Measurements from ENCODE around the gene AJM1.
A peak's percentile ranks its signal among the peaks of the same experiment; 100 is the strongest.
"Not testable (repeated sequence)": the region's sequence is repeated elsewhere in the genome, so short reads cannot be mapped to it uniquely, and the experiment has no call there.

The AJM1 gene

DNA sequence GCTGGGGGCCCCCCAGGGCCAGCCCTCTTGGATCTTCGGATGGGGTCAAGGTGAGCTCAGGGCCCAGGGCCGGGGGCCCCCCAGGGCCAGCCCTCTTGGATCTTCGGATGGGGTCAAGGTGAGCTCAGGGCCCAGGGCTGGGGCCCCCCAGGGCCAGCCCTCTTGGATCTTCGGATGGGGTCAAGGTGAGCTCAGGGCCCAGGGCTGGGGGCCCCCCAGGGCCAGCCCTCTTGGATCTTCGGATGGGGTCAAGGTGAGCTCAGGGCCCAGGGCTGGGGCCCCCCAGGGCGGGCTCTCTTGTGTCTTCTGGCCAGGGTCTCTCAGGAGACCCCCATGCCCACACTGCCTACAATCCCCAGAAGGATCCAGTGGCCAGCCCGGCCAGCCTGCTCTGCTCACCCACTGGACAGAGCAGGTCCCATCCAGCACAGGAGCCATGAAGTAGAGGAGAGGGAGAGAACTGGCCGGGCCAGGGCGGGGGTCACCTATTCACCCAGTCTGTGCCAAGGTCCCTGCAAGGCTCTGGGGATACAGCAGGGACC lies 39.2 kb upstream of the AJM1 start:
- Histone ChIP-seq H3K4me1 (ENCODE audit: control insufficient read depth, insufficient read depth, low read length) (peaks cover 34% of the 10 kb centered on the region), H3K27me3 (ENCODE audit: control insufficient read depth, insufficient read depth, low read length) (peaks cover 18% of the 10 kb centered on the region)
- not testable (repeated sequence) for H3K4me3 ChIP-seq (ENCODE audit: low read length); H3K9ac ChIP-seq (ENCODE audit: low read length); H3K9me3 ChIP-seq (ENCODE audit: control insufficient read depth, low read length); H3K36me3 ChIP-seq (ENCODE audit: control insufficient read depth, insufficient read depth, low read length)

DNA sequence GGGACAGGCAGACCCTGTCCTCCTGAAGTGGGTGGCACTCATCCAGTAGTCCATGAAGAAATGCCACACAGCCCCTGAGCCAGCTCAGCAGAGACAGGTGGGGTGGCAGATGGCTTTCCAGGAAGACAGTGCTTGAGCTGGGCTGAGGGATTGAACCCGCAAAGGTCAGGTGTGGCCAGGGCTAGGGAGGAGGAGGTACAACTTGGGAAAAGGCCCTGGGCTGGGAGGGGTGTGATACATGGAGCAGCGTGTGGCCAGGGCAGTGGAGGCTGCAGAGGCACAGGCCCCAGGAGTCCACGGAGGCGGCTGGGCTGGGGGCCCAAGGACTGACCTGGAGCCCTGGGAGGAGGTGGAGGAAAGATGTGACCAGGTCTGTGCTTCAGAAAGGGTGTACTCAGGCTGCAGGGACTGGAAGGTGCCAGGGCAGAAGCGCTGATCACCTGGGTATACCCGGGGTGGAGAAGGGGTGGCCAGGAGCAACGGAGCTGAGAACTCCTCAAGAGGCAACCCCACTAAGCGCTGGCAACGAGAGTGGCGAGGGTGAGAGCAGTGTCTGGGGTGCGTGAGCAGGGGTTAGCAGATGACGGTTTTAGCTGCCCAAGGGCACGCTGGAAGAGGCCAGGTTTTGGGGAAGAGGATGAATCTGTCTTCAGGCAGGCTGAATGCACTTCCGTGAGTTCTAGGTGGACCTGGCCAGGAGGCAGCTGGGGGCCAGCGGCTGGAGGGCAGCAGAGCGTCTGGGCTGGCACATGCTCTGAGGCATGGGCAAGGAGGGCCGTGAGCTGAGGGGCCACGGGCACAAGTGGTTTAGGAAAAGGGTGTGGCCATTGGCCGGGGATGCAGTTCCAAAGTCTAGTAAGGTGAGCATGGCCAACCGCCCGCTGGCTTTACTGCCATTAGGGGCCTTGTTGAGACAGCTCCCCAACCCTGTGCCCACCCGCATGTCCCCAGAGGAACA lies 38.4 kb upstream of the AJM1 start:
- Histone ChIP-seq H3K36me3 (ENCODE audit: control insufficient read depth, insufficient read depth, low read length) (no peaks in the 10 kb centered on the region), H3K27me3 (ENCODE audit: control insufficient read depth, insufficient read depth, low read length) (peaks cover 13% of the 10 kb centered on the region), H3K4me3 (ENCODE audit: low read length) (no peak overlapping the region), H3K9ac (ENCODE audit: low read length) (no peak overlapping the region), H3K4me1 (ENCODE audit: control insufficient read depth, insufficient read depth, low read length) (peaks cover 27% of the 10 kb centered on the region), H3K9me3 (ENCODE audit: control insufficient read depth, low read length) (no peaks in the 10 kb centered on the region)

- Histone ChIP-seq H3K9me3 (ENCODE audit: control insufficient read depth, low read length) (no peaks in the 10 kb centered on the region), H3K4me1 (ENCODE audit: control insufficient read depth, insufficient read depth, low read length) (peaks cover 19% of the 10 kb centered on the region), H3K36me3 (ENCODE audit: control insufficient read depth, insufficient read depth, low read length) (no peaks in the 10 kb centered on the region), H3K4me3 (ENCODE audit: low read length) (no peak overlapping the region), H3K9ac (ENCODE audit: low read length) (no peak overlapping the region), H3K27me3 (ENCODE audit: control insufficient read depth, insufficient read depth, low read length) (peaks cover 6% of the 10 kb centered on the region)
Observed at GRCh38 chr9:136804509-136805206, 37.6 kb upstream of the AJM1 start.

GRCh38 chr9:136805207-136805740 lies 37.0 kb upstream of the AJM1 start:
- H3K36me3 ChIP-seq (ENCODE audit: control insufficient read depth, insufficient read depth, low read length), result no peaks in the 10 kb centered on the region
- H3K9ac ChIP-seq (ENCODE audit: low read length), result no peak overlapping the region
- H3K4me3 ChIP-seq (ENCODE audit: low read length), result no peak overlapping the region
- H3K9me3 ChIP-seq (ENCODE audit: control insufficient read depth, low read length), result no peaks in the 10 kb centered on the region
- H3K4me1 ChIP-seq (ENCODE audit: control insufficient read depth, insufficient read depth, low read length), result peaks cover 19% of the 10 kb centered on the region
- peaks cover 6% of the 10 kb centered on the region for H3K27me3 ChIP-seq (ENCODE audit: control insufficient read depth, insufficient read depth, low read length)

- Histone ChIP-seq H3K4me1 (ENCODE audit: control insufficient read depth, insufficient read depth, low read length) (peaks cover 11% of the 10 kb centered on the region), H3K9ac (ENCODE audit: low read length) (peak overlapping the region; percentile 71), H3K4me3 (ENCODE audit: low read length) (no peak overlapping the region), H3K27me3 (ENCODE audit: control insufficient read depth, insufficient read depth, low read length) (peaks cover 2% of the 10 kb centered on the region), H3K36me3 (ENCODE audit: control insufficient read depth, insufficient read depth, low read length) (no peaks in the 10 kb centered on the region), H3K9me3 (ENCODE audit: control insufficient read depth, low read length) (no peaks in the 10 kb centered on the region)
Observed at GRCh38 chr9:136806067-136806466, 36.2 kb upstream of the AJM1 start.

DNA sequence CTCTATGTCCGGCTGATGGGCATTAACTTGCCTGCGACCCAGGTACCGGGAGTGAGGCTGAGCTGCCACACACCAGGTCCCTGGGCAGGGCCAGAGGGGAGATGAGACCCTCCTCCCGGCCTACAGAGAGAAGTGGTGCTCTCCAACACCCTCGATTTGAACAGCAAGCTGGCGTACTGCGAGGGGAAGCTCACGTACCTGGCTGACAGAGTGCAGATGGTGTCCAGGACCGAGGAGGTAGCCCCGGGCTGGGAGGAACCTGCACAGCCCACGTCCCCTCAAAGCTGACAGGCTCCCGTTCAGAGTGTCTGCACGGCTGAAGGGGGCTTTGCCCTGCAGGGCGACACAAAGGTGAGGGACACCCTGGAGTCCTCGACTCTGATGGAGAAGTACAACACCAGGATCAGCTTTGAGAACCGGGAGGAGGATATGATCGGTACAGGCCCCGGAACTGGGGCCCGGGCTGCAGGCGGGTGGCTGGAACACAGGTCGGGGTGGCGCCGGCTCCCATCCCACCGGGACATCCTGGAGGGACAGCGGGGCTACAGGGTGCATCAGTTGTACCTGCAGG lies 35.6 kb upstream of the AJM1 start:
- Histone ChIP-seq H3K4me1 (ENCODE audit: control insufficient read depth, insufficient read depth, low read length) (peaks cover 11% of the 10 kb centered on the region), H3K9me3 (ENCODE audit: control insufficient read depth, low read length) (no peaks in the 10 kb centered on the region), H3K36me3 (ENCODE audit: control insufficient read depth, insufficient read depth, low read length) (no peaks in the 10 kb centered on the region), H3K9ac (ENCODE audit: low read length) (peak overlapping the region; percentile 71), H3K4me3 (ENCODE audit: low read length) (no peak overlapping the region), H3K27me3 (ENCODE audit: control insufficient read depth, insufficient read depth, low read length) (peaks cover 2% of the 10 kb centered on the region)

DNA sequence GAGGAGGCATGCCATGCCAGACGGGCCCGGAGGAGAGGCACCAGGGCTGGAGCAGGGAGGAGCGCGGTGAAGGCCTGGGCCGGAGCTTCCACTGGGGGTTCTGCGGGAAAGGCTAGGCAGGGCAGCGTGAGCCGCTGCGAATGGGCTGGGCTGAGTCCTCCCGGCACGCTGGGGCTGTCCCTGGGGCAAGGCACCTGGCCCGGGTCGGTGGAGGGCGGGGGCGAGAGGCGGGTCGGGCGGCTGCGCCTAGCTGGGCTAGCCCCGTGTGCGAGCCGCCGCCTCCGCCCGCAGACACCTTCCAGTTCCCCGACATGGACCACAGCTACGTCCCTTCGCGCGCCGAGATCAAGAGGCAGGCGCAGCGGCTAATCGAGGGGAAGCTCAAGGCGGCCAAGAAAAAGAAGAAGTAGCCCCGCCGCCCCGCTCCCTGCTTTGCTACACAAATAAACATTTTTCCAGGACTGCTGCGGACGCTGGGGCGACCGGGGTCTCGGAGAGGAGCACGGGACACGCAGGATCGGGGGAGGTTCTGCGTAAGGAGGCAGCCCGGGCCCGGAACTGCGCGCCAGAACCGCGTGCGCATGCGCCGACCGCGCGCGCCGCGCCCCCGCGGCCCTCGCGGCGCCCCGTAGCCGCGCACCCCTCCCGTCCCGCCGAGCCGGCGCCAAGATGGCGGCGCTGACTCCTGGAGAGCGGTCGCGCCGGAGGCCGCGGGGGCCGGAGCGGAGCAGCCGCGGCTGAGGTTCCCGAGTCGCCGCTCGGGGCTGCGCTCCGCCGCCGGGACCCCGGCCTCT lies 34.8 kb upstream of the AJM1 start, which contains the start of gene RABL6:
Gene RABL6, plus strand, starts transcription at position 668 of the 794 bp plus-strand sequence. CDS start 249 bp downstream, outside the sequence.
- no peaks in the 10 kb centered on the region for H3K9me3 ChIP-seq (ENCODE audit: control insufficient read depth, low read length)
- H3K4me3 ChIP-seq (ENCODE audit: low read length), result peak within 1 kb of the TSS; percentile 34
- H3K27me3 ChIP-seq (ENCODE audit: control insufficient read depth, insufficient read depth, low read length), result peaks cover under 1% of the 10 kb centered on the region
- no peaks in the 10 kb centered on the region for H3K36me3 ChIP-seq (ENCODE audit: control insufficient read depth, insufficient read depth, low read length)
- peak within 1 kb of the TSS; percentile 74 for H3K9ac ChIP-seq (ENCODE audit: low read length)
- H3K4me1 ChIP-seq (ENCODE audit: control insufficient read depth, insufficient read depth, low read length), result peaks cover 11% of the 10 kb centered on the region

DNA sequence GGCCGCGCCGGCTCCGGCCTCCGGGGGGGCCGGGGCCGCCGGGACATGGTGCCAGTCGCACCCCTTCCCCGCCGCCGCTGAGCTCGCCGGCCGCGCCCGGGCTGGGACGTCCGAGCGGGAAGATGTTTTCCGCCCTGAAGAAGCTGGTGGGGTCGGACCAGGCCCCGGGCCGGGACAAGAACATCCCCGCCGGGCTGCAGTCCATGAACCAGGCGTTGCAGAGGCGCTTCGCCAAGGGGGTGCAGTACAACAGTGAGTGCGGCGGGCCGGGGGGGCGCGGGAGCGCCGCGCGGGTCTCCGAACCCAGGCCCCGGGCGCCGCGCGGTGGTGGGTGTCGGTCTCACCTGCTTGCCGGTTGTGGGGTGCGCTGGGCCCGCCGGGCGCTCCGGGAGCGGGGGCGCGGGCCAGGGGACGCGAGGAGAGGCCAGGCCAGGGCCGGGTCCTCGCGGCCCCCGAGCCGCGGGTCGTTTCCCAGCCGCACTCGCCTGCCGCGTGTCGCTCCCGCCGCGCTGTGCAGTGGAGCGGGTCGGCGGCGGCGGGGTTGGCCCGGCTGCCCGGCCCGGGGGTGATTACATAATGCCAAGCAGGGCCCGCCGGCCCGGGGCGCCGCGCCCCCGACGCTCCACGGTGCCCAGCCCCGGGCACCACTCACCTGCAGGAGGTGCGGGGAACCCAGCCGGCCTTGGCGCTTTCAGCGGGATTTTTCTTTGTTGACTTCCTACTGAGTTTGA lies 34.0 kb upstream of the AJM1 start:
- peak overlapping the region; percentile 74 for H3K9ac ChIP-seq (ENCODE audit: low read length)
- H3K4me1 ChIP-seq (ENCODE audit: control insufficient read depth, insufficient read depth, low read length), result peaks cover 11% of the 10 kb centered on the region
- H3K9me3 ChIP-seq (ENCODE audit: control insufficient read depth, low read length), result no peaks in the 10 kb centered on the region
- H3K27me3 ChIP-seq (ENCODE audit: control insufficient read depth, insufficient read depth, low read length), result no peaks in the 10 kb centered on the region
- H3K4me3 ChIP-seq (ENCODE audit: low read length), result peak overlapping the region; percentile 34
- H3K36me3 ChIP-seq (ENCODE audit: control insufficient read depth, insufficient read depth, low read length), result no peaks in the 10 kb centered on the region

GRCh38 chr9:136808806-136809158 lies 33.5 kb upstream of the AJM1 start:
- Histone ChIP-seq H3K36me3 (ENCODE audit: control insufficient read depth, insufficient read depth, low read length) (no peaks in the 10 kb centered on the region), H3K9ac (ENCODE audit: low read length) (peak overlapping the region; percentile 74), H3K27me3 (ENCODE audit: control insufficient read depth, insufficient read depth, low read length) (no peaks in the 10 kb centered on the region), H3K9me3 (ENCODE audit: control insufficient read depth, low read length) (no peaks in the 10 kb centered on the region), H3K4me1 (ENCODE audit: control insufficient read depth, insufficient read depth, low read length) (peaks cover 11% of the 10 kb centered on the region), H3K4me3 (ENCODE audit: low read length) (peak overlapping the region; percentile 34)

- Histone ChIP-seq H3K9ac (ENCODE audit: low read length) (no peak overlapping the region), H3K9me3 (ENCODE audit: control insufficient read depth, low read length) (no peaks in the 10 kb centered on the region), H3K4me3 (ENCODE audit: low read length) (no peak overlapping the region), H3K27me3 (ENCODE audit: control insufficient read depth, insufficient read depth, low read length) (no peaks in the 10 kb centered on the region), H3K36me3 (ENCODE audit: control insufficient read depth, insufficient read depth, low read length) (no peaks in the 10 kb centered on the region), H3K4me1 (ENCODE audit: control insufficient read depth, insufficient read depth, low read length) (peaks cover 4% of the 10 kb centered on the region)
Observed at GRCh38 chr9:136814725-136815421, 27.4 kb upstream of the AJM1 start.
